Gastroesophageal sphincter (tissue), 4 donors: ENCODE results near the gene U2AF1L4. TPM values are rescaled to one million over a fixed set of nuclear protein-coding genes. Genes with fewer than 3 reads are reported as not detected.
"Not testable (repeated sequence)": the region's sequence is repeated elsewhere in the genome, so short reads cannot be mapped to it uniquely, and the experiment has no call there.

Experiments used
- ATAC-seq: fragments of 150-250 bp; one replicate; pipeline ENCODE4 v1.9.1; 2016; ENCODE audit warnings: mild to moderate bottlenecking, moderate library complexity
- H3K27ac ChIP-seq, 4 donors: fragments of 200-600 bp; sonication (generic) in 3 of 4; 1 replicate in 3 of 4; 2 replicates in 1 of 4; pipeline ENCODE4 v1.5.1; 2016 to 2019
- H3K27me3 ChIP-seq: fragments of 200-600 bp; sonication (generic); one replicate; pipeline ENCODE4 v1.5.1; 2019
- H3K36me3 ChIP-seq, 2 donors: fragments of 200-600 bp; sonication (generic); one replicate each; pipeline ENCODE4 v1.5.1; 2019; ENCODE audit warnings: control low read depth in 1 of 2
- H3K4me1 ChIP-seq, 3 donors: fragments of 200-600 bp; sonication (generic); 1 replicate in 2 of 3; 2 replicates in 1 of 3; pipeline ENCODE4 v1.5.1; 2016 to 2019; ENCODE audit warnings: control low read depth in 2 of 3
- H3K4me3 ChIP-seq, 2 donors: fragments of 200-600 bp; sonication (generic); one replicate each; pipeline ENCODE4 v1.5.1; 2019; ENCODE audit warnings: mild to moderate bottlenecking in 1 of 2, moderate library complexity in 1 of 2
- H3K9me3 ChIP-seq, 3 donors: fragments of 200-600 bp; sonication (generic); one replicate each; pipeline ENCODE4 v1.5.1; 2017 to 2019; ENCODE audit warnings: control low read depth in 2 of 3
- CTCF ChIP-seq, 4 experiments: fragments of 200-600 bp in 2 of 4; fragments of 450-650 bp in 2 of 4; sonication (generic) in 1 of 4; IDR thresholded peaks; one replicate each; pipeline ENCODE4 v1.5.1; 2017 to 2019; ENCODE audit warnings: antibody characterized with exemption in 4 of 4, mild to moderate bottlenecking in 2 of 4, moderate library complexity in 2 of 4
- EP300 ChIP-seq: sonication (generic); formaldehyde crosslinking; IDR thresholded peaks from one replicate; pipeline ENCODE4 v1.6.1; 2017; ENCODE audit warnings: antibody characterized with exemption, mild to moderate bottlenecking
- POLR2A ChIP-seq, 2 donors: fragments of 450-650 bp; IDR thresholded peaks; one replicate each; pipeline ENCODE4 v1.6.1; 2017; ENCODE audit warnings: antibody characterized with exemption in 2 of 2, mild to moderate bottlenecking in 2 of 2, moderate library complexity in 1 of 2
- POLR2AphosphoS5 ChIP-seq: sonication (generic); formaldehyde crosslinking; IDR thresholded peaks from one replicate; pipeline ENCODE4 v1.6.1; 2017; ENCODE audit warnings: antibody characterized with exemption
- whole genome bisulfite sequencing, 2 donors: methylation state at CpG; one replicate each; pipeline ENCODE4 v1.1.5; 2018; ENCODE audit warnings: low coverage in 1 of 2; 5-methylcytosine and 5-hydroxymethylcytosine counted together
- total RNA-seq, 4 donors: library from RNA; depleted of rRNA; stranded (reverse); fragments of >200 nt; gene quantifications; one replicate each; pipeline ENCODE4 v1.1.0, GENCODE V29; 2016

U2AF1L4 gene
- total RNA-seq, 4 donors from 2014 or later, result 7.5 to 29.3 (median 23.7) TPM

GRCh38 chr19:35727053-35727955, 17.9 kb downstream of the U2AF1L4 start:
- ATAC-seq, result no peak
- Histone ChIP-seq H3K4me1 (peaks cover 0 to 7% (median 0%) of the 10 kb centered on the region in 3 donors), H3K36me3 (peaks cover 0 to 100% of the 10 kb centered on the region in 2 donors), H3K27me3 (no peaks in the 10 kb centered on the region), H3K27ac (no peak overlapping the region), H3K4me3 (no peak overlapping the region), H3K9me3 (no peaks in the 10 kb centered on the region)
- WGBS, 2 donors, result 90% methylated on average over 4 of the region's 25 CpGs; no CpG with 5 or more reads in 1 of the 2 donors
- TF ChIP-seq EP300, result no peak
- TF ChIP-seq POLR2AphosphoS5, result no peak
- no peak for TF ChIP-seq POLR2A (IDR thresholded peaks at IDR 0.05)
- TF ChIP-seq CTCF (IDR thresholded peaks at IDR 0.05), result no peak

- ATAC-seq, result no peak
- 83 to 91% methylated on average over 2 to 6 of the region's 23 CpGs for WGBS, 2 donors
- Histone ChIP-seq H3K9me3 (no peaks in the 10 kb centered on the region), H3K4me1 (peaks cover 0 to 25% (median 0%) of the 10 kb centered on the region in 3 donors), H3K36me3 (peaks cover 0 to 100% of the 10 kb centered on the region in 2 donors), H3K27ac (no peak overlapping the region), H3K4me3 (no peak overlapping the region), H3K27me3 (no peaks in the 10 kb centered on the region)
- TF ChIP-seq EP300 (no peak), POLR2A (IDR thresholded peaks at IDR 0.05) (no peak), POLR2AphosphoS5 (no peak), CTCF (IDR thresholded peaks at IDR 0.05) (no peak)
Observed at GRCh38 chr19:35725216-35725861, 19.9 kb downstream of the U2AF1L4 start.

- H3K27ac ChIP-seq, result no peak overlapping the region
- peaks cover 0 to 100% of the 10 kb centered on the region in 2 donors for H3K36me3 ChIP-seq
- peaks cover 0 to 33% (median 0%) of the 10 kb centered on the region in 3 donors for H3K4me1 ChIP-seq
- no peaks in the 10 kb centered on the region for H3K27me3 ChIP-seq
- no peaks in the 10 kb centered on the region for H3K9me3 ChIP-seq
- no peak overlapping the region for H3K4me3 ChIP-seq
- 83% methylated on average over 1 of the region's 12 CpGs; no CpG with 5 or more reads in 1 of the 2 donors for WGBS, 2 donors
- no peak for ATAC-seq
- no peak for TF ChIP-seq CTCF (IDR thresholded peaks at IDR 0.05)
- no peak for TF ChIP-seq EP300
- TF ChIP-seq POLR2AphosphoS5, result no peak
- TF ChIP-seq POLR2A (IDR thresholded peaks at IDR 0.05), result no peak
Observed at GRCh38 chr19:35724560-35724959, 20.7 kb downstream of the U2AF1L4 start.

- H3K27me3 ChIP-seq, H3K27ac ChIP-seq, ATAC-seq, H3K9me3 ChIP-seq, H3K4me3 ChIP-seq: not testable (repeated sequence)
- WGBS, 2 donors, result 89 to 90% methylated on average over 7 of the region's 7 CpGs
- H3K36me3 ChIP-seq, result peaks cover 0 to 97% of the 10 kb centered on the region in 2 donors
- H3K4me1 ChIP-seq, result peaks cover 0 to 37% (median 3%) of the 10 kb centered on the region in 3 donors
Observed at GRCh38 chr19:35724132-35724531, 21.1 kb downstream of the U2AF1L4 start.

- no peak for ATAC-seq
- TF ChIP-seq POLR2AphosphoS5, result no peak
- no peak for TF ChIP-seq CTCF (IDR thresholded peaks at IDR 0.05)
- TF ChIP-seq POLR2A (IDR thresholded peaks at IDR 0.05), result no peak
- TF ChIP-seq EP300, result no peak
- 88 to 100% methylated on average over 3 to 5 of the region's 24 CpGs for WGBS, 2 donors
- Histone ChIP-seq H3K4me1 (peaks cover 0 to 41% (median 8%) of the 10 kb centered on the region in 3 donors), H3K27me3 (no peaks in the 10 kb centered on the region), H3K9me3 (no peaks in the 10 kb centered on the region), H3K27ac (no peak overlapping the region), H3K36me3 (peaks cover 0 to 92% of the 10 kb centered on the region in 2 donors), H3K4me3 (no peak overlapping the region)
Observed at GRCh38 chr19:35723671-35724070, 21.5 kb downstream of the U2AF1L4 start.
